Ramos (cell line): ENCODE data around the gene RTN4IP1.

ENCODE experiments used
- in situ Hi-C: fragments of 300-500 bp; cut with MboI; formaldehyde crosslinking; loops from one replicate; pipeline ENCODE4 v1.14.3; 2022; ENCODE audit warnings: low sequenced_read_pairs; ENCODE audit not compliant: unreplicated experiment

Gene RTN4IP1

GRCh38 chr6:106629103-106629858, at the start of gene RTN4IP1, which contains the start of gene QRSL1:
RTN4IP1 (minus strand) TSS chr6:106629498; CDS start chr6:106629021, 477 bp downstream.
QRSL1 (plus strand) TSS chr6:106629578; CDS start chr6:106629682, 104 bp downstream.
- in situ Hi-C loops, result no loop called here

- in situ Hi-C loops, result no loop called here
Measured at GRCh38 chr6:106677282-106677681, 48.0 kb upstream of the RTN4IP1 start.

GRCh38 chr6:106674541-106675229, 45.4 kb upstream of the RTN4IP1 start:
- in situ Hi-C loops, result no loop called here

GRCh38 chr6:106671651-106672050, 42.4 kb upstream of the RTN4IP1 start:
- in situ Hi-C loops, result no loop called here

GRCh38 chr6:106670236-106670635, 40.9 kb upstream of the RTN4IP1 start:
- in situ Hi-C loops, result no loop called here

- in situ Hi-C loops, result no loop called here
Measured at GRCh38 chr6:106667022-106667402, 37.7 kb upstream of the RTN4IP1 start.

- in situ Hi-C loops, result no loop called here
Measured at GRCh38 chr6:106666282-106667021, 37.2 kb upstream of the RTN4IP1 start.

- in situ Hi-C loops, result no loop called here
Measured at GRCh38 chr6:106662458-106662857, 33.2 kb upstream of the RTN4IP1 start.

GRCh38 chr6:106659859-106660258, 30.6 kb upstream of the RTN4IP1 start:
- in situ Hi-C loops, result no loop called here

- in situ Hi-C loops, result no loop called here
Measured at GRCh38 chr6:106658469-106658868, 29.2 kb upstream of the RTN4IP1 start.

- in situ Hi-C loops, result no loop called here
Measured at GRCh38 chr6:106648651-106649308, 19.5 kb upstream of the RTN4IP1 start.

- in situ Hi-C loops, result no loop called here
Measured at GRCh38 chr6:106643061-106643460, 13.8 kb upstream of the RTN4IP1 start.

GRCh38 chr6:106642476-106642875, 13.2 kb upstream of the RTN4IP1 start:
- in situ Hi-C loops, result no loop called here

GRCh38 chr6:106639812-106640211, 10.5 kb upstream of the RTN4IP1 start:
- in situ Hi-C loops, result no loop called here

GRCh38 chr6:106637717-106638341, 8.5 kb upstream of the RTN4IP1 start:
- in situ Hi-C loops, result no loop called here

GRCh38 chr6:106637051-106637716, 7.9 kb upstream of the RTN4IP1 start:
- in situ Hi-C loops, result no loop called here

- in situ Hi-C loops, result no loop called here
Measured at GRCh38 chr6:106634565-106634964, 5.3 kb upstream of the RTN4IP1 start.

- in situ Hi-C loops, result no loop called here
Measured at GRCh38 chr6:106631346-106631745, 2.0 kb upstream of the RTN4IP1 start.

- in situ Hi-C loops, result no loop called here
Measured at GRCh38 chr6:106630366-106630765, 1.1 kb upstream of the RTN4IP1 start.

GRCh38 chr6:106629859-106630163, 513 bp upstream of the RTN4IP1 start:
- in situ Hi-C loops, result no loop called here
